ENCODE data around the gene DGKH. TPM values are rescaled to one million over a fixed set of nuclear protein-coding genes. Genes with fewer than 3 reads are reported as not detected.

Gene DGKH
- total RNA-seq, 1 donor from 2014 or later, result 13.4 TPM

GRCh38 chr13:42123600-42123999 is 75.2 kb downstream of the DGKH start:
- Mint-ChIP-seq H3K4me3 (ENCODE audit: unreplicated experiment) (no peak overlapping the region), H3K36me3 (ENCODE audit: unreplicated experiment) (no peaks in the 10 kb centered on the region), H3K4me1 (ENCODE audit: low read depth, unreplicated experiment) (peaks cover 7% of the 10 kb centered on the region), H3K27ac (ENCODE audit: unreplicated experiment) (no peak overlapping the region), H3K27me3 (ENCODE audit: unreplicated experiment) (no peaks in the 10 kb centered on the region), H3K9me3 (ENCODE audit: unreplicated experiment) (no peaks in the 10 kb centered on the region)
- no peak for TF ChIP-seq CTCF (IDR thresholded peaks at IDR 0.05; ENCODE audit: partially characterized antibody, unreplicated experiment)
- no peak for DNase-seq

- H3K9me3 Mint-ChIP-seq (ENCODE audit: unreplicated experiment), result no peaks in the 10 kb centered on the region
- no peak for DNase-seq
- TF ChIP-seq CTCF (IDR thresholded peaks at IDR 0.05; ENCODE audit: partially characterized antibody, unreplicated experiment), result no peak
- no peaks in the 10 kb centered on the region for H3K27me3 Mint-ChIP-seq (ENCODE audit: unreplicated experiment)
- H3K36me3 Mint-ChIP-seq (ENCODE audit: unreplicated experiment), result no peaks in the 10 kb centered on the region
- no peak overlapping the region for H3K27ac Mint-ChIP-seq (ENCODE audit: unreplicated experiment)
- H3K4me1 Mint-ChIP-seq (ENCODE audit: low read depth, unreplicated experiment), result peaks cover 7% of the 10 kb centered on the region
- H3K4me3 Mint-ChIP-seq (ENCODE audit: unreplicated experiment), result no peak overlapping the region
Observed at GRCh38 chr13:42125046-42125445, 76.6 kb downstream of the DGKH start.

- H3K9me3 Mint-ChIP-seq (ENCODE audit: unreplicated experiment), result no peaks in the 10 kb centered on the region
- no peak overlapping the region for H3K27ac Mint-ChIP-seq (ENCODE audit: unreplicated experiment)
- DNase-seq, result no peak
- H3K36me3 Mint-ChIP-seq (ENCODE audit: unreplicated experiment), result no peaks in the 10 kb centered on the region
- no peak for TF ChIP-seq CTCF (IDR thresholded peaks at IDR 0.05; ENCODE audit: partially characterized antibody, unreplicated experiment)
- no peaks in the 10 kb centered on the region for H3K27me3 Mint-ChIP-seq (ENCODE audit: unreplicated experiment)
- H3K4me3 Mint-ChIP-seq (ENCODE audit: unreplicated experiment), result no peak overlapping the region
- H3K4me1 Mint-ChIP-seq (ENCODE audit: low read depth, unreplicated experiment), result peaks cover 7% of the 10 kb centered on the region
Observed at GRCh38 chr13:42127047-42127446, 78.6 kb downstream of the DGKH start.

- Mint-ChIP-seq H3K36me3 (ENCODE audit: unreplicated experiment) (no peaks in the 10 kb centered on the region), H3K4me3 (ENCODE audit: unreplicated experiment) (no peak overlapping the region), H3K9me3 (ENCODE audit: unreplicated experiment) (no peaks in the 10 kb centered on the region), H3K4me1 (ENCODE audit: low read depth, unreplicated experiment) (peaks cover 7% of the 10 kb centered on the region), H3K27ac (ENCODE audit: unreplicated experiment) (no peak overlapping the region), H3K27me3 (ENCODE audit: unreplicated experiment) (no peaks in the 10 kb centered on the region)
- no peak for TF ChIP-seq CTCF (IDR thresholded peaks at IDR 0.05; ENCODE audit: partially characterized antibody, unreplicated experiment)
- DNase-seq, result no peak
Observed at GRCh38 chr13:42129033-42129432, 80.6 kb downstream of the DGKH start.

- no peak for TF ChIP-seq CTCF (IDR thresholded peaks at IDR 0.05; ENCODE audit: partially characterized antibody, unreplicated experiment)
- Mint-ChIP-seq H3K27me3 (ENCODE audit: unreplicated experiment) (no peaks in the 10 kb centered on the region), H3K36me3 (ENCODE audit: unreplicated experiment) (peaks cover 3% of the 10 kb centered on the region), H3K9me3 (ENCODE audit: unreplicated experiment) (no peaks in the 10 kb centered on the region), H3K27ac (ENCODE audit: unreplicated experiment) (no peak overlapping the region), H3K4me1 (ENCODE audit: low read depth, unreplicated experiment) (no peaks in the 10 kb centered on the region), H3K4me3 (ENCODE audit: unreplicated experiment) (no peak overlapping the region)
- DNase-seq, result no peak
Observed at GRCh38 chr13:42136518-42136917, 88.1 kb downstream of the DGKH start.

All from glutamatergic neuron (in vitro differentiated cells).